ENCODE results near the gene NFATC1.

The NFATC1 gene

GRCh38 chr18:79522451-79523205, 126.9 kb downstream of the NFATC1 start:
- no peak for DNase-seq (ENCODE audit: low read depth)

GRCh38 chr18:79523206-79523735, 127.5 kb downstream of the NFATC1 start:
- DNase-seq (ENCODE audit: low read depth) = no peak

GRCh38 chr18:79523736-79524180, 128.0 kb downstream of the NFATC1 start:
- DNase-seq (ENCODE audit: low read depth) = no peak

- DNase-seq (ENCODE audit: low read depth) = no peak
These were observed 128.7 kb downstream of the NFATC1 start for GRCh38 chr18:79524181-79525078.

DNA sequence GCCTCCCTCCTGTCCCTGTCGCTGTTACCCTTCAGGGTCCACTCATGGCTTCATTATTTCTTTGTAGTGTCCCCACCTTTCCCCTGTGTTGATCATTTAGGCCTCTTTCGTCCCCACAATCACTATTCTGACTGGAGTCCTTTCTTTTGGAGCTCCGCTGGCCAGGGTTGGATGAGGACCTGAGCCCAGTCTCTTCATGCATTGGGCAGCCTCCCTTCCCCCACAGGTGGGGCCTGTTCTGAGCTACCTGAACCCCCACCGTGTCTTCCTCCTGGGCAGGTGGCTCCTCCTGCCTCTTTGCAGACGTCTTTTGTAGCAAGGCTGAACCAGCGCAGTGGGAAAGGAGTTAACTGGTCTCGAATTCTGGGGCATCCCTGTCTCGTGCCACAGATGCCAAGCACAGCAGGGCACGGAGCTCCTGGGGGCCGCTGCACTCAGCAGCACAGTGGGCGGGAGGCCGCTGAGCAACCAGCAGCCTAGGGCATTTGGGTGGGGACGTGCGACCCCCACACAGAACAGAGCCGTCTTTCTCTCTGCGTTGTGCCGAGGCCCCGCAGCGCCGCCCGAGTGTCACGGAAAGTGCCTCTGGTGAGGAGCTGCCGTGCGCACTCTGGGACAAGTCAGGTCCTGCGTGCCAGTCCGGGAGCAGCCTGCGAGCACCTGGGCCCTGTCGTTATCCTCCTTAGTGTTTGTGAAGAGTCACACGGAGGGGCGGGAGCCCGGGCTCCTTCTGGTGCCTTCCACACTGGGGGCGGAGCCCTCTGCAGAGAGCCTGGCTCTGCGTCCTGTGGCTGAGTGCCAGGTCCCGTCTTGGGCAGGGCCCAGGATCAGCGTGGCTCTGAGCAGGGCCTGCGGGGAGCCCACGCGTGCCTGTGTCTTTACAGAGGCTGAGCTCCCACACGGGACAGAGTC, 130.1 kb downstream of the NFATC1 start:
- DNase-seq (ENCODE audit: low read depth) = no peak

GRCh38 chr18:79526468-79527460, 131.0 kb downstream of the NFATC1 start:
- DNase-seq (ENCODE audit: low read depth) = no peak

GRCh38 chr18:79527656-79528315, 132.1 kb downstream of the NFATC1 start:
- no peak for DNase-seq (ENCODE audit: low read depth)

DNA sequence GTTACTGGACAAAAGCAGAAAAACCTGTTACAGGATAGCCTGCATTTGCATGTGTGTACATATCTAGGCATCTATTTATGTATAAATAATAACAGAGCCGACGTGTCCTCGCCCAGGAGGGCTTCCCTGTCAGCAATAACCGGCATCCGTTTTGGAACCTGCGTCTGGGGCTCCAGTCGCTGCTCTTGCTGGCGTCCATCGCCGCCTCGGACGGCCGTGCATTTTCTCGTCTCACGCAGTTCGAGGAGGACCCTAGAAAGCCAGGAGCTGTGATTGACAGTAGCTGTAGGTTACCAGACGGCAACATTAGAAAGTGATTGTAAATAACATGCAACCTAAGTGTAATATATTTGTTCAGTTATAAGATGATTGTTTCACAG, 132.6 kb downstream of the NFATC1 start:
- no peak for DNase-seq (ENCODE audit: low read depth)

DNA sequence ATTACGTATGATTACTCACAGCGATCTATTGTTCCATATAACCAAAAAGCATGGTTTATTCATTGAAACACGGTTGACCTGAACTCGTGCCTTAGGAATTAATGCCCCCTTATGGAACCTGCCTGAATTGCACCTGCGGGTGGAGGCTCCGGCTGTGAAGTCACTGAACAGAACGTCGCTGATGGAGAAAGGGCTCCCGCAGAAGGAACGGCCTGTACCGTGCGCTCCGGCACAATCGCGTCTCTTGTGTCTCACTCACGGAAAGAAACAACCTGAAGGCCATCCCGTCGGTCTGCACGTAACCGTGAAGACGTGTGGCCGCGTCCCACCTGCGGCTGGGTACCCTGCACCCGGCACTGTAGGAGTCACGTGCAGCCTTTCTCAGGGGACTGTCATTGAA, 133.1 kb downstream of the NFATC1 start:
- no peak for DNase-seq (ENCODE audit: low read depth)

- no peak for DNase-seq (ENCODE audit: low read depth)
These were observed 133.6 kb downstream of the NFATC1 start for GRCh38 chr18:79529296-79529695.

DNA sequence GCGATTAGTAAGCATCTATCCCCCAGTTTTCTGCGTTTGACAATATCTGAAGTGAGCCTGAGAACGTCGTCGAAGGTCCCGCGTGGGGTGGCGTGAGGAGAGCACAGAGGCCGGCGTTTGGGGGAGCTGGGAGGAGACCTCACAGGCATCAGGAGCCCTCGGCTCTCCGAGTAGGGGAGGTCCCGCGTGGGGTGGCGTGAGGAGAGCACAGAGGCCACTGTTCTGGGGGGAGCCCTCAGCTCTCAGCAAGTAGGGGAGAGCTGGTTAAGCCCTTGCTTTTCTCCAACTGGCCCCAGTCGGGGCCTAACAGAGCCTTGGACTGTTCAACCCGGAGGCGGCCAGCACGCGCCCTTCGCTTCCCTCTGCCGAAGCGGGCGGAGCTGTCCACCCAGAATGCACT, 134.3 kb downstream of the NFATC1 start:
- no peak for DNase-seq (ENCODE audit: low read depth)

GRCh38 chr18:79530821-79531220, 135.1 kb downstream of the NFATC1 start:
- DNase-seq (ENCODE audit: low read depth) = no peak

- no peak for DNase-seq (ENCODE audit: low read depth)
These were observed 135.7 kb downstream of the NFATC1 start for GRCh38 chr18:79531386-79531785.

DNA sequence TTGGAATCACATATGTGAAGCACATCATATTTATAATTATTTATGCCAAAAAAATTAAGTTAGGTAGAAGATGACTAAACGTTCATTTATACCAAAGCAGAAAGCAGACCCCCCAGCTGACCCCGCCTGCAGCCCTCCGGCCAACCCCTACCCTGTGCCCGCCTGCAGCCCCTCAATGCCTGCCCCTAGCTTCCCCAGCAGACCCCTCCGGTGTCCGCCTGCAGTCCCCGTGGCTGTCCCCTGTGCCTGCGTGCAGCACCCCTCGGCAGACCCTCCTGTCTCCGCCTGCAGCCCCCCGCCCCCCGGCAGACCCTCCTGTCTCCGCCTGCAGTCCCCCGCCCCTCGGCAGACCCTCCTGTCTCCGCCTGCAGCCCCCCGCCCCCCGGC, 136.2 kb downstream of the NFATC1 start:
- no peak for DNase-seq (ENCODE audit: low read depth)

DNA sequence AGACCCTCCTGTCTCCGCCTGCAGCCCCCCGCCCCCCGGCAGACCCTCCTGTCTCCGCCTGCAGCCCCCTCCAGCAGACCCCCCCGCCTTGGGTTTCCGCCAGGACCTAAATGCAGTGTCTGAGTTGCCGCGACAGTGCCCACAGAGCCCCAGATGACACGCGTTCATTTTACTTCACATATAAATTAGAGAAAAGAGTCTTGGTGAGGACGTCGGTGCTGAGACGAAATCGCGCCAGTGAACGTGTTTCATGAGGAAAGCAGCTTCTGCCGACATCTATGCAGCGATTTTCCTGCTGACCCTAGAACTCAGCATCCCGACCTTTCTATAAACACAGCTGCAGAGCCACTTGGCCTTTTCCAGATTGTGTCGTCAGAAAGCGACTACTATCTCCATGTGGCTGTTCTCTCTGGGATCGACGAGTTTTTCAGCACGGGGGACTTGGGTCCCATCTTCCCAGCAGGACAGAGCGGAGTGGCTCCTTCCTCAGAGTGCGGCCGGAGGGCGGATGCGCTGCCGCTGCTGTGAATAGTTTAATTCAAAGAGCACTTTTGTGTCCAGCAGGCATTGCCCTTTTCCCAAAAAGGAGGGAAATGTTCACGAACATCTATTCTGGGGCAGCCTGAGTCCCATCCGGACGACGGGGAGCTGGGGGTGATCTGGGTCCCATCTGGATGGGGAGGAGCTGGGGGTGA, 136.7 kb downstream of the NFATC1 start:
- no peak for DNase-seq (ENCODE audit: low read depth)

- no peak for DNase-seq (ENCODE audit: low read depth)
These were observed 137.4 kb downstream of the NFATC1 start for GRCh38 chr18:79533146-79533545.

GRCh38 chr18:79533591-79533990, 137.9 kb downstream of the NFATC1 start:
- no peak for DNase-seq (ENCODE audit: low read depth)

GRCh38 chr18:79534356-79534755, 138.6 kb downstream of the NFATC1 start:
- no peak for DNase-seq (ENCODE audit: low read depth)

DNA sequence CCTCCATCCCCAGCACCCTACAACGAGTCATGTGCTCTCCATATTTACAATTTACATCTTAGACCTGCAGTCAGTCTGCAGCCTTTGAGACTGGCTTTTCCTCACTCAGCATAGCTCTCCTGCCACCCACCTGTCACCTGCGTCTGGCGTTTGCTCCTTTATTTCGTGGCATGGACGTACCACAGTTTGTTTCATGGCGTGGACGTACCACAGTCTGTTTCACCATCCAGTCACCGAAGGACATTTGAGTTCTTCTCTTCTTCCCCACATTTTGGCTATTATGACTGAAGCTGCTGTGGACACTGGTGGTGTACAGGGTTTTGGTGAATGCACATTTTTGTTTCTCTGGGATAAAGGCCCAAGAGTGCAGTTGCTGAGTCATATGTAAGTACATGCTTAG, 142.0 kb downstream of the NFATC1 start:
- no peak for DNase-seq (ENCODE audit: low read depth)

GRCh38 chr18:79538635-79539034, 142.9 kb downstream of the NFATC1 start:
- DNase-seq (ENCODE audit: low read depth) = no peak
